A549 (cell line): ENCODE results near the gene POC1A. TPM values are rescaled to one million over a fixed set of nuclear protein-coding genes. Genes with fewer than 3 reads are reported as not detected.

ENCODE experiments used
- ATAC-seq, 2 experiments: fragments of 200-7000 bp in 1 of 2; fragments of >200 bp in 1 of 2; cut with Nextera tagmentation in 1 of 2; cut with Tn5 transposase in 1 of 2; 3 replicates each; pipeline versions ENCODE4 v1.8.0 to v1.9.1; 2018 to 2020; ENCODE audit warnings: mild to moderate bottlenecking in 1 of 2, moderate library complexity in 1 of 2
- CTCF ChIA-PET: fragments of 300-600 bp; sonication (Branson Sonifier 250); formaldehyde crosslinking; extraction: SDS; loops from one replicate; lab custom pipeline; 2021; ENCODE audit warnings: antibody characterized with exemption, inconsistent platforms; lab: Yijun Ruan, JAX
- POLR2A ChIA-PET: fragments of 350-600 bp; formaldehyde crosslinking; extraction: SDS; loops from one replicate; lab custom pipeline; 2021; ENCODE audit warnings: antibody characterized with exemption, inconsistent platforms; lab: Yijun Ruan, JAX
- DNase-seq, 2 experiments: peaks; one replicate each; pipeline versions ENCODE4 v3.0.0 to v3.0.0-alpha.2; 2011 to 2016; ENCODE audit warnings: low read depth in 1 of 2, low spot score in 1 of 2
- FAIRE-seq: peaks from 2 replicates; lab custom pipeline; 2011; peaks lifted over from hg19 to GRCh38; lab: Jason Lieb, UNC
- H3K27ac ChIP-seq, 2 experiments: fragments of >200 bp; sonication (Bioruptor Twin); formaldehyde crosslinking; 3 replicates each; pipeline ENCODE4 v1.5.1; 2016 to 2017
- H3K4me1 ChIP-seq: fragments of >200 bp; sonication (Bioruptor Twin); formaldehyde crosslinking; 3 replicates; pipeline ENCODE4 v1.6.1; 2016
- H3K4me2 ChIP-seq: fragments of >200 bp; sonication (Bioruptor Twin); formaldehyde crosslinking; 3 replicates; pipeline ENCODE4 v1.6.1; 2016
- H3K4me3 ChIP-seq: fragments of >200 bp; sonication (Bioruptor Twin); formaldehyde crosslinking; 3 replicates; pipeline ENCODE4 v1.5.1; 2016
- H3K9me3 ChIP-seq: fragments of >200 bp; sonication (Bioruptor Twin); formaldehyde crosslinking; 3 replicates; pipeline ENCODE4 v1.6.1; 2016
- CBX2 ChIP-seq: fragments of 200-600 bp; sonication (generic); IDR thresholded peaks from 2 replicates; pipeline ENCODE4 v1.6.1; 2016; ENCODE audit warnings: low read depth, mild to moderate bottlenecking, borderline replicate concordance
- CBX8 ChIP-seq: fragments of 200-600 bp; sonication (generic); IDR thresholded peaks from 2 replicates; pipeline ENCODE4 v1.6.1; 2016
- CEBPB ChIP-seq, 2 experiments: fragments of >200 bp in 1 of 2; sonication (Bioruptor Twin) in 1 of 2; formaldehyde crosslinking in 1 of 2; IDR thresholded peaks; 2 replicates each; pipeline ENCODE4 v1.6.1; 2012 to 2016
- CTCF ChIP-seq: fragments of >200 bp; sonication (Bioruptor Twin); formaldehyde crosslinking; IDR thresholded peaks from 3 replicates; pipeline ENCODE4 v1.5.1; 2016
- E2F6 ChIP-seq: IDR thresholded peaks from 2 replicates; pipeline ENCODE4 v1.6.1; 2012; ENCODE audit warnings: low read depth, borderline replicate concordance
- EHF ChIP-seq: fragments of 250-450 bp; sonication (Bioruptor Pico); IDR thresholded peaks from 2 replicates; pipeline ENCODE4 v1.5.0; 2020; ENCODE audit warnings: mild to moderate bottlenecking
- ELK1 ChIP-seq: fragments of 150-350 bp; IDR thresholded peaks from 2 replicates; pipeline ENCODE4 v1.6.1; 2014; ENCODE audit warnings: low read depth, mild to moderate bottlenecking, low read length
- FOSL2 ChIP-seq, 2 experiments: fragments of 450-650 bp in 1 of 2; fragments of >200 bp in 1 of 2; sonication (Bioruptor Twin) in 1 of 2; formaldehyde crosslinking; IDR thresholded peaks; 2 replicates each; pipeline versions ENCODE4 v1.5.0 to v1.6.1; 2016 to 2020; ENCODE audit warnings: mild to moderate bottlenecking in 1 of 2, moderate library complexity in 1 of 2
- FOXS1 ChIP-seq: fragments of 250-450 bp; sonication (Bioruptor Pico); IDR thresholded peaks from 2 replicates; pipeline ENCODE4 v1.5.0; 2020; ENCODE audit warnings: mild to moderate bottlenecking, moderate library complexity
- GATA3 ChIP-seq: IDR thresholded peaks from 2 replicates; pipeline ENCODE4 v1.6.1; 2012; ENCODE audit warnings: borderline replicate concordance
- HES2 ChIP-seq: fragments of >200 bp; sonication (Bioruptor Twin); formaldehyde crosslinking; IDR thresholded peaks from 2 replicates; pipeline ENCODE4 v1.6.1; 2016
- HOXB13 ChIP-seq: fragments of 250-450 bp; sonication (Bioruptor Pico); IDR thresholded peaks from 2 replicates; pipeline ENCODE4 v1.5.0; 2020; ENCODE audit warnings: low read depth, mild to moderate bottlenecking, moderate library complexity
- HOXB5 ChIP-seq: fragments of 250-450 bp; sonication (Bioruptor Pico); IDR thresholded peaks from 2 replicates; pipeline ENCODE4 v1.5.0; 2020; ENCODE audit warnings: mild to moderate bottlenecking, moderate library complexity
- PBX3 ChIP-seq: IDR thresholded peaks from 2 replicates; pipeline ENCODE4 v1.6.1; 2012
- PHF8 ChIP-seq: fragments of 200-600 bp; sonication (generic); IDR thresholded peaks from 2 replicates; pipeline ENCODE4 v1.6.1; 2016; ENCODE audit warnings: low read depth, mild to moderate bottlenecking, antibody characterized with exemption, moderate library complexity, borderline replicate concordance
- POLR2A ChIP-seq: IDR thresholded peaks from 2 replicates; pipeline ENCODE4 v1.6.1; 2012; ENCODE audit warnings: mild to moderate bottlenecking, low read length
- POLR2AphosphoS2 ChIP-seq: conservative IDR thresholded peaks from 2 replicates; pipeline ENCODE4 v1.6.1; 2012; ENCODE audit warnings: low read length, improper control_type of control experiment, inconsistent platforms
- RAD21 ChIP-seq, 2 experiments: fragments of >200 bp in 1 of 2; sonication (Bioruptor Twin) in 1 of 2; formaldehyde crosslinking in 1 of 2; IDR thresholded peaks in 1 of 2; conservative IDR thresholded peaks in 1 of 2; 2 replicates in 1 of 2; 3 replicates in 1 of 2; pipeline ENCODE4 v1.6.1; 2012 to 2018; ENCODE audit warnings: inconsistent platforms in 1 of 2
- RFX5 ChIP-seq: fragments of 450-650 bp; IDR thresholded peaks from 2 replicates; pipeline ENCODE4 v1.7.1; 2014; ENCODE audit warnings: antibody characterized with exemption, mild to moderate bottlenecking, moderate library complexity
- RNF2 ChIP-seq: fragments of 200-600 bp; sonication (generic); IDR thresholded peaks from 2 replicates; pipeline ENCODE4 v1.6.1; 2016; ENCODE audit warnings: low read depth, mild to moderate bottlenecking, antibody characterized with exemption, moderate library complexity, borderline replicate concordance
- TFCP2L1 ChIP-seq: fragments of 250-450 bp; sonication (Bioruptor Pico); IDR thresholded peaks from 2 replicates; pipeline ENCODE4 v1.5.0; 2021; ENCODE audit warnings: mild to moderate bottlenecking
- USF2 ChIP-seq: fragments of 450-650 bp; IDR thresholded peaks from 2 replicates; pipeline ENCODE4 v1.6.1; 2014; ENCODE audit warnings: antibody characterized with exemption
- ZC3H11A ChIP-seq: fragments of 450-650 bp; IDR thresholded peaks from 2 replicates; pipeline ENCODE4 v1.6.1; 2014; ENCODE audit warnings: antibody characterized with exemption, mild to moderate bottlenecking
- ZNF302 ChIP-seq: fragments of 250-450 bp; sonication (Bioruptor Pico); IDR thresholded peaks from 2 replicates; pipeline ENCODE4 v1.9.0; 2021; ENCODE audit warnings: inconsistent platforms, mild to moderate bottlenecking, moderate library complexity
- WGBS: methylation state at CpG from one replicate; pipeline ENCODE4 v1.1.6; 2017; ENCODE audit errors: missing lambda C conversion rate; 5-methylcytosine and 5-hydroxymethylcytosine counted together
- polyA plus RNA-seq, 4 experiments: library from polyadenylated mRNA; depleted of rRNA in 3 of 4; stranded (reverse); fragments of >200 nt; fragmentation: RNase III in 1 of 4; extraction: RNeasy Plus Mini Kit Qiagen cat#74134 plus additional on column Dnase treatment in 1 of 4; gene quantifications; 2 replicates in 3 of 4; 3 replicates in 1 of 4; pipeline ENCODE4 v1.2.3, GENCODE V29; 2011 to 2017

The POC1A gene
- polyA plus RNA-seq, 2 of the 4 experiments (the other 2 are of a cell fraction): 9.4 to 14.1 TPM

- 86% methylated on average over 6 of the region's 6 CpGs for WGBS
Observed at GRCh38 chr3:52121813-52122212, 32.4 kb downstream of the POC1A start.

GRCh38 chr3:52121464-52121805, 32.8 kb downstream of the POC1A start:
- H3K27ac ChIP-seq: no peak overlapping the region
- ATAC-seq (no peak), FAIRE-seq (no peak), DNase-seq (no peak)
- ChIA-PET CTCF (interaction anchor here (1.2 to 8.7 kb wide), 3 partner anchors 35 to 119 kb away, joined by 6 to 106 read pairs (median 6); no protein-coding TSS in a partner anchor), POLR2A (no interaction called here)
- H3K4me3 ChIP-seq: no peak overlapping the region
- no peaks in the 10 kb centered on the region for H3K9me3 ChIP-seq
- 83% methylated on average over 7 of the region's 7 CpGs for WGBS
- H3K4me2 ChIP-seq: no peak overlapping the region
- TF ChIP-seq POLR2A: no peak
- TF ChIP-seq CTCF: no peak
- no peak for TF ChIP-seq RNF2
- no peak for TF ChIP-seq RAD21 (conservative IDR thresholded peaks at IDR 0.05 in 1 of 2, IDR thresholded peaks at IDR 0.05 in 1 of 2)
- TF ChIP-seq HES2: no peak
- no peak for TF ChIP-seq ZNF302 (CRISPR knock-in tag)
- no peak for TF ChIP-seq E2F6
- no peak for TF ChIP-seq EHF (CRISPR knock-in tag)
- no peak for TF ChIP-seq FOXS1
- TF ChIP-seq HOXB5: no peak
- no peak for TF ChIP-seq ELK1
- TF ChIP-seq USF2: no peak
- no peak for TF ChIP-seq CEBPB (IDR thresholded peaks at IDR 0.05)
- H3K4me1 ChIP-seq: 0 out of 3 replicates have a peak, but pooled peaks cover under 1% of the 10 kb centered on the region

More at GRCh38 chr3:52121813-52122212, 32.4 kb downstream of the POC1A start:
- Histone ChIP-seq H3K9me3 (no peaks in the 10 kb centered on the region), H3K4me3 (no peak overlapping the region), H3K4me1 (0 out of 3 replicates have a peak, but pooled peaks cover 4% of the 10 kb centered on the region), H3K27ac (no peak overlapping the region), H3K4me2 (no peak overlapping the region)
- TF ChIP-seq POLR2AphosphoS2: no peak
- TF ChIP-seq GATA3: no peak
- no peak for TF ChIP-seq FOSL2 (IDR thresholded peaks at IDR 0.05)
- no peak for TF ChIP-seq FOSL2 (CRISPR knock-in tag; IDR thresholded peaks at IDR 0.05)
- no peak for TF ChIP-seq PBX3
- TF ChIP-seq HOXB5: no peak
- TF ChIP-seq TFCP2L1 (CRISPR knock-in tag): no peak
- no peak for TF ChIP-seq CTCF
- TF ChIP-seq ZC3H11A: no peak
- TF ChIP-seq HOXB13: no peak
- TF ChIP-seq HES2: no peak
- TF ChIP-seq CBX2: no peak
- TF ChIP-seq CBX8: no peak
- TF ChIP-seq E2F6: no peak
- TF ChIP-seq PHF8: no peak
- no peak for TF ChIP-seq RFX5
- FAIRE-seq (no peak), ATAC-seq (no peak), DNase-seq (no peak)
- ChIA-PET POLR2A (no interaction called here), CTCF (interaction anchor here (1.2 to 8.7 kb wide), 9 partner anchors 13 to 119 kb away, joined by 3 to 106 read pairs (median 6); no protein-coding TSS in a partner anchor)
